ENCODE measurements around the gene BCL2L12. TPM values are rescaled to one million over a fixed set of nuclear protein-coding genes. Genes with fewer than 3 reads are reported as not detected.

Gene BCL2L12
- total RNA-seq, 5 donors from 2014 or later (not counting 1 experiment from before 2014, with no cell fraction given): 15.6 to 26.6 (median 24.1) TPM

GRCh38 chr19:49688531-49689132 is 22.9 kb downstream of the BCL2L12 start:
- 87% methylated on average over 3 of the region's 12 CpGs for WGBS (ENCODE audit: insufficient coverage)
- no peaks in the 10 kb centered on the region for H3K9me3 Mint-ChIP-seq
- ChIA-PET CTCF (interaction anchor here in 1 of 2 donors (0.6 kb wide), 1 partner anchor 40 kb away, joined by 3 read pairs; no protein-coding TSS in a partner anchor), POLR2A (no interaction called here)
- Histone ChIP-seq H3K27me3 (replicated peaks in 1 of 2; ENCODE audit: control insufficient read depth in 2 of 2, extremely low read depth in 1 of 2, insufficient read depth in 2 of 2, low read length in 1 of 2) (peaks cover 5 to 46% of the 10 kb centered on the region in 2 experiments), H3K27ac (ENCODE audit: low read length) (no peak overlapping the region), H3K36me3 (ENCODE audit: control insufficient read depth in 2 of 2, extremely low read depth in 1 of 2, insufficient read depth in 1 of 2, low read length in 1 of 2) (peaks cover 10 to 39% of the 10 kb centered on the region in 2 donors), H3K4me1 (ENCODE audit: control insufficient read depth in 1 of 2, extremely low read depth in 1 of 2, insufficient read depth in 2 of 2, low read length in 2 of 2) (peaks cover 4 to 33% of the 10 kb centered on the region in 2 experiments), H3K9me3 (no peaks in the 10 kb centered on the region), H3K4me3 (ENCODE audit: control insufficient read depth in 1 of 2, extremely low read depth in 1 of 2, low read length in 1 of 2) (no peak overlapping the region)
- H3K4me3 Mint-ChIP-seq: peak overlapping the region in 1 of 3 donors; percentile 8
- H3K36me3 Mint-ChIP-seq: peaks cover 24% of the 10 kb centered on the region
- H3K27me3 Mint-ChIP-seq: peaks cover 13 to 26% of the 10 kb centered on the region in 2 donors
- no peak overlapping the region for H3K27ac Mint-ChIP-seq
- DNase-seq (no peak), ATAC-seq (replicated peaks in 1 of 4) (no peak)
- peaks cover 19 to 26% (median 25%) of the 10 kb centered on the region in 3 donors for H3K4me1 Mint-ChIP-seq

DNA sequence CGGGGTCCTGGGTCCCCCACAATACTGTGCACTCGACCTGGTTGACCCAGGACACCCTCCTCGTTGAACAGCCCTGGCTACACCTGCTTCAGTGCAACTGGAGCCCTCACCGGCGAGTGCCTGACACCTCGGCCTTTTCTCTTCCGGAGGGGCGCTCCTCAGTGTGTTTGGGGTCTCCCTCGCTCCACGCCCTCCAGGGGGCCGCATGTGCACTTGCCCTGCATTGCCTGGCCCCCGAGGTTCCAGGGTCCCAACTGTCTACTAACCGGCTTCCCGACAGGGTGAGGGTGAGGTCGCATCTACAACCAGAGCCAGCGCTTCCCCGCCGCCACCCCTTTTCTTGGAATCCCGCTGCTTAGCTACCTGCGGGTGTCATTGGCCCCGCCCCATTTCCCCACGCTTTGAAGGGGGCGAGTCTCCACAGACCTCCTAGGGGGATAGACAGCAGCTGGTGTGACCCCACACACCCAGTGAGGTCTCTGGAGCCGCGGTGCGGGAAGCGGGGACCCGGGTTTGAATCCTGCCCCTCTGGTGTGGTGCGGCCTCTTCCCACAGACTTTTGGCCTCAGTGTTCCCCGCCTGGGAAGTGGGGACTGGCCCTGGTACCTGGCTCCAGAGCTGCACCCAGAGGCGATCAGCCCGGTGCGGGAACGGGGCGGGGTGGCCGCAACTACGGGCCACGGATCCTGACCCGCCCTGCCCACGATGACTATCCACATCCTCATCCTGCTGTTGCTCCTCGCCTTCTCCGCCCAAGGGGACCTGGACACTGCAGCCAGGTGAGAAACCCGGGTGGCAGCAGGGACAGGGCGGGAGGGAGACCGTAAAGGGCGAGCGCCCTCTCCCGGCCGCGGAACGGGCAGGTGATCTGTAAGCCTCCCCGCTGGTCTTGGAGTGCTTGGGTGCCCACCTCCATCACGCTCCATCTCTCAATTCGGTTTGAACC is 23.7 kb downstream of the BCL2L12 start, which contains the start of gene ADM5:
TSS of gene ADM5 (plus strand) at position 462 of the 946 bp plus-strand sequence. CDS start at position 706, 244 bp downstream.
- Mint-ChIP-seq H3K9me3 (no peaks in the 10 kb centered on the region), H3K27me3 (peaks cover 13 to 26% of the 10 kb centered on the region in 2 donors), H3K4me3 (peak within 1 kb of the TSS; percentile 82 to 89 (median 85)), H3K4me1 (peaks cover 19 to 26% (median 25%) of the 10 kb centered on the region in 3 donors), H3K36me3 (peaks cover 16% of the 10 kb centered on the region), H3K27ac (peak within 1 kb of the TSS; percentile 73)
- H3K27ac ChIP-seq (ENCODE audit: low read length): no peak within 1 kb of the TSS
- no peaks in the 10 kb centered on the region for H3K9me3 ChIP-seq
- 50% methylated on average over 48 of the region's 54 CpGs for WGBS (ENCODE audit: insufficient coverage)
- ATAC-seq (replicated peaks in 1 of 4) (peak; percentile 37 to 56 (median 51)), DNase-seq (peak in 20 of 35 experiments; percentile 19 to 60 (median 43))
- CTCF ChIA-PET: no interaction called here
- H3K4me3 ChIP-seq (ENCODE audit: control insufficient read depth in 1 of 2, extremely low read depth in 1 of 2, low read length in 1 of 2): peak within 1 kb of the TSS; percentile 52 to 60
- peaks cover 5 to 46% of the 10 kb centered on the region in 2 experiments for H3K27me3 ChIP-seq (replicated peaks in 1 of 2; ENCODE audit: control insufficient read depth in 2 of 2, extremely low read depth in 1 of 2, insufficient read depth in 2 of 2, low read length in 1 of 2)
- H3K4me1 ChIP-seq (ENCODE audit: control insufficient read depth in 1 of 2, extremely low read depth in 1 of 2, insufficient read depth in 2 of 2, low read length in 2 of 2): peaks cover 4 to 30% of the 10 kb centered on the region in 2 experiments
- POLR2A ChIA-PET: no interaction called here
- H3K36me3 ChIP-seq (ENCODE audit: control insufficient read depth in 2 of 2, extremely low read depth in 1 of 2, insufficient read depth in 1 of 2, low read length in 1 of 2): peaks cover 4 to 31% of the 10 kb centered on the region in 2 donors

GRCh38 chr19:49690079-49690655 is 24.4 kb downstream of the BCL2L12 start:
- POLR2A ChIA-PET: no interaction called here
- H3K9me3 Mint-ChIP-seq: no peaks in the 10 kb centered on the region
- H3K27ac ChIP-seq (ENCODE audit: low read length): no peak overlapping the region
- H3K4me3 Mint-ChIP-seq: peak overlapping the region; percentile 82 to 89 (median 85)
- WGBS (ENCODE audit: insufficient coverage): 42% methylated on average over 39 of the region's 39 CpGs
- peaks cover 13% of the 10 kb centered on the region for H3K36me3 Mint-ChIP-seq
- H3K27me3 ChIP-seq (replicated peaks in 1 of 2; ENCODE audit: control insufficient read depth in 2 of 2, extremely low read depth in 1 of 2, insufficient read depth in 2 of 2, low read length in 1 of 2): peaks cover 5 to 46% of the 10 kb centered on the region in 2 experiments
- DNase-seq: no peak
- no peaks in the 10 kb centered on the region for H3K9me3 ChIP-seq
- H3K4me3 ChIP-seq (ENCODE audit: control insufficient read depth in 1 of 2, extremely low read depth in 1 of 2, low read length in 1 of 2): peak overlapping the region; percentile 52 to 60
- peaks cover 19 to 26% (median 25%) of the 10 kb centered on the region in 3 donors for H3K4me1 Mint-ChIP-seq
- ATAC-seq (replicated peaks in 1 of 4): peak in 3 of 4 experiments; percentile 16 to 17 (median 17)
- CTCF ChIA-PET: no interaction called here
- H3K4me1 ChIP-seq (ENCODE audit: control insufficient read depth in 1 of 2, extremely low read depth in 1 of 2, insufficient read depth in 2 of 2, low read length in 2 of 2): peaks cover 4 to 27% of the 10 kb centered on the region in 2 experiments
- peaks cover 4 to 23% of the 10 kb centered on the region in 2 donors for H3K36me3 ChIP-seq (ENCODE audit: control insufficient read depth in 2 of 2, extremely low read depth in 1 of 2, insufficient read depth in 1 of 2, low read length in 1 of 2)
- peaks cover 13 to 26% of the 10 kb centered on the region in 2 donors for H3K27me3 Mint-ChIP-seq
- peak overlapping the region; percentile 73 for H3K27ac Mint-ChIP-seq

GRCh38 chr19:49690656-49691242 is 25.0 kb downstream of the BCL2L12 start, which contains the start of gene CPT1C:
TSS of gene CPT1C (plus strand) at chr19:49691116. CDS start at chr19:49692253, 1,137 bp downstream.
- H3K27ac Mint-ChIP-seq: peak within 1 kb of the TSS; percentile 73
- WGBS (ENCODE audit: insufficient coverage): 5% methylated on average over 35 of the region's 38 CpGs
- peak in 24 of 35 experiments; percentile 13 to 64 (median 44) for DNase-seq
- H3K27ac ChIP-seq (ENCODE audit: low read length): no peak within 1 kb of the TSS
- H3K36me3 Mint-ChIP-seq: peaks cover 8% of the 10 kb centered on the region
- H3K4me1 ChIP-seq (ENCODE audit: control insufficient read depth in 1 of 2, extremely low read depth in 1 of 2, insufficient read depth in 2 of 2, low read length in 2 of 2): peaks cover 4 to 27% of the 10 kb centered on the region in 2 experiments
- peak within 1 kb of the TSS; percentile 82 to 89 (median 85) for H3K4me3 Mint-ChIP-seq
- H3K9me3 ChIP-seq: no peaks in the 10 kb centered on the region
- peaks cover 19 to 26% (median 25%) of the 10 kb centered on the region in 3 donors for H3K4me1 Mint-ChIP-seq
- peaks cover 4 to 18% of the 10 kb centered on the region in 2 donors for H3K36me3 ChIP-seq (ENCODE audit: control insufficient read depth in 2 of 2, extremely low read depth in 1 of 2, insufficient read depth in 1 of 2, low read length in 1 of 2)
- H3K9me3 Mint-ChIP-seq: no peaks in the 10 kb centered on the region
- H3K27me3 Mint-ChIP-seq: peaks cover 13 to 26% of the 10 kb centered on the region in 2 donors
- POLR2A ChIA-PET: no interaction called here
- peak; percentile 56 to 76 (median 72) for ATAC-seq (replicated peaks in 1 of 4)
- H3K27me3 ChIP-seq (replicated peaks in 1 of 2; ENCODE audit: control insufficient read depth in 2 of 2, extremely low read depth in 1 of 2, insufficient read depth in 2 of 2, low read length in 1 of 2): peaks cover 5 to 46% of the 10 kb centered on the region in 2 experiments
- CTCF ChIA-PET: no interaction called here
- peak within 1 kb of the TSS; percentile 52 to 60 for H3K4me3 ChIP-seq (ENCODE audit: control insufficient read depth in 1 of 2, extremely low read depth in 1 of 2, low read length in 1 of 2)

DNA sequence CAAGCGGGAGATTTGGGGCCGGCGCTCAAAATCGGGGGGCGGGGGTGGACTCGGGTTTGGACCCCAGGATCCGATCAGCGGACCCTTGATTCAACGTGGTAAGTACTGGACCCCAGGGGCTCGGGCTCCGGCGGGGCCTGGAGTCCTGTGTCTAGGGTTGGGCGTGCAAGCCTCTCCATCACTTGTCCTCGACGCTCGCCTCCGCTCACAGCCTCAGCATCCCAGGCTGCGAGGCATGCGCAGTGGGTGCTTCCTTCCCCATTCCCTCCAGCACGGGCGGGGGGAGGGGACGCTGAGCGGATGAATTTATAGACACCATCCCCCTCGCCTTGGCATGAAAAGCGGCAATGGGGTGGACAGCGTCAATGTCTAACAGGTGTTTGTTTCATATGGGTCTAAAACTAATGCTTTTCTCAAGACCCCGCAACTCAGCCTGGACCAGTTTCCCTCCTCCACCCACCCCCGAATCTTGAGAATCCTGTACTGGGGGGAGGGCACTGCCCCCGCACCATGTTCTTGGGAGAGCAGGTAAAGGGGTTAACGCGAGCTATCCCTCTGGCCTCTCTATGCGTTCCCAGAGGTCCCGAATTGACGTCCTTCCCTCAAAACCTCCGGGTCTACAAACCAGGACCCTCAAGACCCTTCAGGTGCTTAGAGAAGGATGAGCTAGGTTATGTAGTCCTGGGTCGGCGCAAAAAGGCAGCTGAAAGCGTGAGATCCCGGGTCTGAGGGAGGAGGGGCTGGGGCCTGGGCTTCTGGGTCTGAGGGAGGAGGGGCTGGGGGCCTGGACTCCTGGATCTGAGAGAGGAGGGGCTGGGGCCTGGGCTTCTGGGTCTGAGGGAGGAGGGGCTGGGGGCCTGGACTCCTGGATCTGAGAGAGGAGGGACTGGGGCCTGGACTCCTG is 25.8 kb downstream of the BCL2L12 start:
- H3K4me3 ChIP-seq (ENCODE audit: control insufficient read depth in 1 of 2, extremely low read depth in 1 of 2, low read length in 1 of 2): peak overlapping the region; percentile 52 to 60
- ATAC-seq (replicated peaks in 1 of 4): peak; percentile 34 to 59 (median 38)
- H3K27ac Mint-ChIP-seq: peak overlapping the region in 1 of 2 donors; percentile 73
- H3K9me3 Mint-ChIP-seq: no peaks in the 10 kb centered on the region
- peaks cover 4 to 27% of the 10 kb centered on the region in 2 experiments for H3K4me1 ChIP-seq (ENCODE audit: control insufficient read depth in 1 of 2, extremely low read depth in 1 of 2, insufficient read depth in 2 of 2, low read length in 2 of 2)
- peaks cover 4 to 10% of the 10 kb centered on the region in 2 donors for H3K36me3 ChIP-seq (ENCODE audit: control insufficient read depth in 2 of 2, extremely low read depth in 1 of 2, insufficient read depth in 1 of 2, low read length in 1 of 2)
- H3K27me3 ChIP-seq (replicated peaks in 1 of 2; ENCODE audit: control insufficient read depth in 2 of 2, extremely low read depth in 1 of 2, insufficient read depth in 2 of 2, low read length in 1 of 2): peaks cover 5 to 46% of the 10 kb centered on the region in 2 experiments
- POLR2A ChIA-PET: no interaction called here
- H3K36me3 Mint-ChIP-seq: peaks cover 3% of the 10 kb centered on the region
- peak overlapping the region; percentile 82 to 89 (median 85) for H3K4me3 Mint-ChIP-seq
- CTCF ChIA-PET: no interaction called here
- H3K27ac ChIP-seq (ENCODE audit: low read length): no peak overlapping the region
- 18% methylated on average over 21 of the region's 39 CpGs for WGBS (ENCODE audit: insufficient coverage)
- no peaks in the 10 kb centered on the region for H3K9me3 ChIP-seq
- DNase-seq: peak in 6 of 35 experiments; percentile 22 to 50 (median 30)
- peaks cover 13 to 26% of the 10 kb centered on the region in 2 donors for H3K27me3 Mint-ChIP-seq
- peaks cover 19 to 26% (median 25%) of the 10 kb centered on the region in 3 donors for H3K4me1 Mint-ChIP-seq

Measured in T-cell (primary cell).